K562 (cell line): Measurements from ENCODE around the gene GAMT. TPM values are rescaled to one million over a fixed set of nuclear protein-coding genes. Genes with fewer than 3 reads are reported as not detected.

Experiments
- ATAC-seq: fragments of 200-7000 bp; cut with Tn5 transposase; 3 replicates; pipeline ENCODE4 v1.9.1; 2020; ENCODE audit warnings: moderate library complexity
- BruUV-seq: library from RNA; stranded (reverse); fragments of 400-500 nt; replicated peaks from 2 replicates; lab custom pipeline; 2021; lab: Mats Ljungman, UMichigan
- CTCF ChIA-PET: fragments of 300-600 bp; formaldehyde crosslinking; extraction: SDS; loops from one replicate; lab custom pipeline; 2021; ENCODE audit warnings: low intra/inter-chr PET ratio; lab: Yijun Ruan, JAX
- POLR2A ChIA-PET: fragments of 300-600, 350-650 bp; sonication (Branson Sonifier 250); formaldehyde crosslinking; extraction: SDS; loops from one replicate; lab custom pipeline; 2021; ENCODE audit warnings: antibody characterized with exemption, inconsistent platforms; lab: Yijun Ruan, JAX
- DNase-seq, 4 experiments: peaks; one replicate each; pipeline versions ENCODE4 v3.0.0 to v3.0.0-alpha.2; 2011 to 2018; ENCODE audit warnings: low spot score in 3 of 4, mixed read lengths in 3 of 4; ENCODE audit errors: extremely low read depth in 1 of 4
- FAIRE-seq: peaks from 2 replicates; lab custom pipeline; 2011; peaks lifted over from hg19 to GRCh38; lab: Jason Lieb, UNC
- H2AFZ ChIP-seq: 2 replicates; pipeline ENCODE4 v1.6.0; 2011; ENCODE audit warnings: low read depth, low read length, control low read depth, inconsistent platforms
- H3K27ac ChIP-seq: fragments of 200-600 bp; 3 replicates; pipeline ENCODE4 v1.8.0; 2011; ENCODE audit warnings: low read depth, mild to moderate bottlenecking, control low read depth, inconsistent platforms, low read length, moderate library complexity, mixed read lengths; ENCODE audit errors: extremely low read depth
- H3K27me3 ChIP-seq, 2 experiments: fragments of 300-600 bp in 1 of 2; 2 replicates in 1 of 2; 3 replicates in 1 of 2; pipeline versions ENCODE4 v1.6.0 to v1.8.0; 2011; ENCODE audit warnings: inconsistent platforms in 2 of 2, low read length in 2 of 2, mild to moderate bottlenecking in 1 of 2, mixed read lengths in 1 of 2, moderate library complexity in 1 of 2; ENCODE audit not compliant: control insufficient read depth in 2 of 2, insufficient read depth in 2 of 2
- H3K36me3 ChIP-seq: fragments of 300-600 bp; 3 replicates; pipeline ENCODE4 v1.8.0; 2011; ENCODE audit warnings: mild to moderate bottlenecking, low read length, inconsistent platforms; ENCODE audit not compliant: control insufficient read depth, insufficient read depth
- H3K4me1 ChIP-seq, 2 experiments: fragments of 200-600 bp in 1 of 2; replicated peaks in 1 of 2; 2 replicates in 1 of 2; 3 replicates in 1 of 2; pipeline versions ENCODE4 v1.5.1 to v1.8.0; 2011; ENCODE audit warnings: inconsistent platforms in 2 of 2, low read length in 2 of 2, mild to moderate bottlenecking in 1 of 2, mixed read lengths in 1 of 2, moderate library complexity in 1 of 2; ENCODE audit not compliant: control insufficient read depth in 2 of 2, insufficient read depth in 2 of 2
- H3K4me2 ChIP-seq: 2 replicates; pipeline ENCODE4 v1.6.1; 2011; ENCODE audit warnings: low read length, control low read depth, inconsistent platforms, mixed read lengths; ENCODE audit not compliant: insufficient read depth
- H3K4me3 ChIP-seq: fragments of 200-600 bp; sonication (generic), shearing (Covaris generic); 2 replicates; pipeline ENCODE4 v1.5.1; 2016; ENCODE audit warnings: control low read depth, inconsistent platforms
- H3K79me2 ChIP-seq: fragments of 200-600 bp; 3 replicates; pipeline ENCODE4 v1.8.0; 2011; ENCODE audit warnings: low read length, inconsistent platforms; ENCODE audit not compliant: control insufficient read depth, insufficient read depth
- H3K9ac ChIP-seq, 2 experiments: 2 replicates each; pipeline versions ENCODE4 v1.6.0 to v1.6.1; 2011; ENCODE audit warnings: low read depth in 2 of 2, low read length in 2 of 2, control low read depth in 1 of 2, inconsistent platforms in 1 of 2, mild to moderate bottlenecking in 1 of 2, mixed read lengths in 1 of 2; ENCODE audit not compliant: insufficient read depth in 1 of 2
- H3K9me1 ChIP-seq: one replicate; pipeline ENCODE4 v1.6.0; 2011; ENCODE audit warnings: inconsistent platforms, mild to moderate bottlenecking, low read length, moderate library complexity; ENCODE audit not compliant: control insufficient read depth, insufficient read depth
- H3K9me3 ChIP-seq: replicated peaks from 2 replicates; pipeline ENCODE4 v1.5.1; 2011; ENCODE audit warnings: low read depth, low read length, inconsistent platforms; ENCODE audit not compliant: control insufficient read depth, insufficient read depth
- H4K20me1 ChIP-seq: replicated peaks from 2 replicates; pipeline ENCODE4 v1.6.1; 2011; ENCODE audit warnings: low read length, inconsistent platforms, mixed read lengths; ENCODE audit not compliant: control insufficient read depth, insufficient read depth
- EP400 ChIP-seq: fragments of 450-650 bp; IDR thresholded peaks from 2 replicates; pipeline ENCODE4 v1.6.1; 2017; ENCODE audit warnings: antibody characterized with exemption, mild to moderate bottlenecking, moderate library complexity
- L3MBTL2 ChIP-seq: fragments of 450-650 bp; IDR thresholded peaks from 2 replicates; pipeline ENCODE4 v1.6.1; 2016; ENCODE audit warnings: mild to moderate bottlenecking, moderate library complexity
- MIER1 ChIP-seq: fragments of 450-650 bp; IDR thresholded peaks from 2 replicates; pipeline ENCODE4 v1.6.1; 2016; ENCODE audit warnings: antibody characterized with exemption, mild to moderate bottlenecking, low read depth
- POLR2G ChIP-seq: fragments of 200-400 bp; formaldehyde crosslinking; IDR thresholded peaks from 2 replicates; pipeline ENCODE4 v1.6.1; 2017; ENCODE audit warnings: low read depth, mild to moderate bottlenecking, antibody characterized with exemption, low read length, moderate library complexity
- PRPF4 ChIP-seq: fragments of 200-400 bp; formaldehyde crosslinking; IDR thresholded peaks from one replicate; pipeline ENCODE4 v1.6.1; 2017; ENCODE audit warnings: low read length, low read depth, mild to moderate bottlenecking; ENCODE audit not compliant: insufficient read depth, poor library complexity, severe bottlenecking
- RBM22 ChIP-seq: fragments of 200-400 bp; formaldehyde crosslinking; IDR thresholded peaks from 2 replicates; pipeline ENCODE4 v1.6.1; 2018; ENCODE audit warnings: low read length, low read depth; ENCODE audit not compliant: poor library complexity, severe bottlenecking
- ZFX ChIP-seq: sonication (generic); formaldehyde crosslinking; IDR thresholded peaks from 2 replicates; pipeline ENCODE4 v1.8.0; 2022; ENCODE audit warnings: mild to moderate bottlenecking, missing genetic modification reagents, moderate library complexity
- ZNF766 ChIP-seq: fragments of 200-800 bp; sonication (Bioruptor generic); conservative IDR thresholded peaks from 2 replicates; pipeline ENCODE4 v1.6.1; 2016; ENCODE audit warnings: missing genetic modification characterization, missing compliant biosample characterization
- WGBS: fragments of 100-300 bp; shearing (Covaris generic); methylation state at CpG from one replicate; pipeline ENCODE4 v1.1.6; 2016; ENCODE audit warnings: low coverage, mixed read lengths; ENCODE audit not compliant: insufficient coverage; ENCODE audit errors: missing lambda C conversion rate; 5-methylcytosine and 5-hydroxymethylcytosine counted together
- in situ Hi-C: fragments of 300-500 bp; cut with MboI; formaldehyde crosslinking; loops from 4 replicates; pipeline ENCODE4 v1.15.0; 2018; ENCODE audit warnings: inconsistent platforms, mixed read lengths
- intact Hi-C: fragments of 100-400 bp; cut with micrococcal nuclease; formaldehyde crosslinking; loops from 2 replicates; pipeline ENCODE4 v1.14.2; 2022
- polyA plus RNA-seq, 8 experiments: library from polyadenylated mRNA; depleted of rRNA in 4 of 8; stranded (reverse) in 5 of 8; unstranded in 3 of 8; fragments of >200 nt; fragmentation: Nextera tagmentation in 2 of 8; fragmentation: Illumina TruSeq in 1 of 8; extraction: Ambion mirVana in 2 of 8; extraction: Trizol in 1 of 8; gene quantifications; 2 replicates each; pipeline versions ENCODE4 v1.2.1 to v1.2.3, GENCODE V29; 2011 to 2014; ENCODE audit warnings: inconsistent platforms in 1 of 8, missing spikeins in 1 of 8
- total RNA-seq, 7 experiments: library from RNA; depleted of rRNA in 6 of 7; stranded (reverse); fragments of >200 nt in 6 of 7; fragmentation: Illumina TruSeq in 2 of 7; extraction: Trizol in 2 of 7; gene quantifications; 2 replicates each; pipeline versions ENCODE4 v1.2.1 to v1.2.3, GENCODE V29; 2011 to 2021; ENCODE audit warnings: low replicate concordance in 1 of 7
- TF ChIP-seq, protein P1 (sequence below): sonication (generic); formaldehyde crosslinking; IDR thresholded peaks from 2 replicates; pipeline ENCODE4 v1.4.0; 2020; ENCODE audit warnings: mild to moderate bottlenecking, missing genetic modification reagents

Gene GAMT
- total and polyA plus RNA-seq, 9 of the 15 experiments (the other 6 are each of a cell fraction or from before 2014, with no cell fraction given) = 1.3 to 35.3 (median 27.2) TPM

- DNase-seq = peak; percentile 46 to 70 (median 64)
- POLR2A ChIA-PET = interaction anchor here (0.6 to 1.4 kb wide), 2 partner anchors 28 to 45 kb away, joined by 4 read pairs; no protein-coding TSS in a partner anchor
- in situ Hi-C loops = no loop called here
- peaks cover 23 to 69% of the 10 kb centered on the region in 2 experiments for H3K4me1 ChIP-seq
- peak; percentile 46 for ATAC-seq
- TSS peak; percentile 62 for BruUV-seq
- H3K27ac ChIP-seq = peak overlapping the region; percentile 99
- peak; percentile 19 for FAIRE-seq
- CTCF ChIA-PET = no interaction called here
- H4K20me1 ChIP-seq = peaks cover 48% of the 10 kb centered on the region
- peak overlapping the region; percentile 99 for H3K4me3 ChIP-seq
- peaks cover 49% of the 10 kb centered on the region; the same call in 2 of the 3 replicates for H3K36me3 ChIP-seq
- H3K9ac ChIP-seq = peak overlapping the region; percentile 93 to 98
- intact Hi-C loops = no loop called here
- H3K9me1 ChIP-seq = peaks cover 17% of the 10 kb centered on the region
- no peaks in the 10 kb centered on the region for H3K27me3 ChIP-seq
- H2AFZ ChIP-seq = no peak overlapping the region
- 1% methylated on average over 44 of the region's 69 CpGs for WGBS
- no peaks in the 10 kb centered on the region for H3K9me3 ChIP-seq
- peaks cover 61% of the 10 kb centered on the region for H3K79me2 ChIP-seq
- H3K4me2 ChIP-seq = peak overlapping the region; percentile 84
- peak; percentile 59 for TF ChIP-seq PRPF4
- TF ChIP-seq EP400 = peak; percentile 67; the same call in 1 of the 2 replicates
- peak; percentile 64 for TF ChIP-seq RBM22
- 0 out of 2 replicates have a peak, but pooled peaks have one; percentile 25 for TF ChIP-seq ZNF766 (CRISPR knock-in tag)
- TF ChIP-seq POLR2G = peak; percentile 71
- no peak for TF ChIP-seq MIER1
- TF ChIP-seq ZFX (CRISPR knock-in tag) = peak; percentile 70
- peak; percentile 91 for TF ChIP-seq L3MBTL2
- TF ChIP-seq, protein P1, sequence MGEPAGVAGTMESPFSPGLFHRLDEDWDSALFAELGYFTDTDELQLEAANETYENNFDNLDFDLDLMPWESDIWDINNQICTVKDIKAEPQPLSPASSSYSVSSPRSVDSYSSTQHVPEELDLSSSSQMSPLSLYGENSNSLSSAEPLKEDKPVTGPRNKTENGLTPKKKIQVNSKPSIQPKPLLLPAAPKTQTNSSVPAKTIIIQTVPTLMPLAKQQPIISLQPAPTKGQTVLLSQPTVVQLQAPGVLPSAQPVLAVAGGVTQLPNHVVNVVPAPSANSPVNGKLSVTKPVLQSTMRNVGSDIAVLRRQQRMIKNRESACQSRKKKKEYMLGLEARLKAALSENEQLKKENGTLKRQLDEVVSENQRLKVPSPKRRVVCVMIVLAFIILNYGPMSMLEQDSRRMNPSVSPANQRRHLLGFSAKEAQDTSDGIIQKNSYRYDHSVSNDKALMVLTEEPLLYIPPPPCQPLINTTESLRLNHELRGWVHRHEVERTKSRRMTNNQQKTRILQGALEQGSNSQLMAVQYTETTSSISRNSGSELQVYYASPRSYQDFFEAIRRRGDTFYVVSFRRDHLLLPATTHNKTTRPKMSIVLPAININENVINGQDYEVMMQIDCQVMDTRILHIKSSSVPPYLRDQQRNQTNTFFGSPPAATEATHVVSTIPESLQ = 0 out of 2 replicates have a peak, but pooled peaks have one; percentile 46
Observed at GRCh38 chr19:1408300-1409203, 7.2 kb upstream of the GAMT start.
